Transverse colon (tissue), 4 donors: ENCODE results near the gene RAB20. TPM values are rescaled to one million over a fixed set of nuclear protein-coding genes. Genes with fewer than 3 reads are reported as not detected.
"Not testable (repeated sequence)": the region's sequence is repeated elsewhere in the genome, so short reads cannot be mapped to it uniquely, and the experiment has no call there.

ENCODE experiments used
- DNase-seq: peaks from one replicate; pipeline ENCODE4 v3.0.0-alpha.2; 2019
- H3K27ac ChIP-seq, 4 donors: fragments of 200-600 bp; sonication (generic); 2 replicates each; pipeline ENCODE4 v1.5.1; 2016 to 2018; ENCODE audit warnings: inconsistent platforms in 4 of 4
- H3K27me3 ChIP-seq: fragments of 200-600 bp; sonication (generic); 2 replicates; pipeline ENCODE4 v1.5.1; 2017; ENCODE audit warnings: inconsistent platforms
- H3K36me3 ChIP-seq, 4 donors: fragments of 200-600 bp; sonication (generic); 2 replicates each; pipeline ENCODE4 v1.5.1; 2017 to 2019; ENCODE audit warnings: inconsistent platforms in 4 of 4
- H3K4me1 ChIP-seq, 4 donors: fragments of 200-600 bp; sonication (generic); 2 replicates each; pipeline ENCODE4 v1.5.1; 2017 to 2020; ENCODE audit warnings: inconsistent platforms in 4 of 4
- H3K4me3 ChIP-seq, 4 donors: fragments of 200-600 bp; sonication (generic); 1 replicate in 1 of 4; 2 replicates in 3 of 4; pipeline versions ENCODE4 v1.5.1 to v1.6.1; 2017 to 2019; ENCODE audit warnings: inconsistent platforms in 4 of 4
- H3K9me3 ChIP-seq, 2 donors: fragments of 200-600 bp; sonication (generic); 2 replicates each; pipeline ENCODE4 v1.5.1; 2017 to 2019; ENCODE audit warnings: inconsistent platforms in 2 of 2
- EP300 ChIP-seq: sonication (generic); formaldehyde crosslinking; IDR thresholded peaks from one replicate; pipeline ENCODE4 v1.6.1; 2017; ENCODE audit warnings: antibody characterized with exemption, low read depth
- POLR2A ChIP-seq: fragments of 450-650 bp; IDR thresholded peaks from one replicate; pipeline ENCODE4 v1.6.1; 2016; ENCODE audit warnings: antibody characterized with exemption, mild to moderate bottlenecking, moderate library complexity
- POLR2AphosphoS5 ChIP-seq, 3 donors: sonication (generic); formaldehyde crosslinking; IDR thresholded peaks; one replicate each; pipeline ENCODE4 v1.6.1; 2016; ENCODE audit warnings: antibody characterized with exemption in 3 of 3
- WGBS, 2 donors: methylation state at CpG; one replicate each; pipeline ENCODE4 v1.1.5; 2018; ENCODE audit warnings: low coverage in 1 of 2; 5-methylcytosine and 5-hydroxymethylcytosine counted together
- in situ Hi-C, 4 donors: fragments of 200-750 bp; cut with MboI; loops; one replicate each; pipeline versions ENCODE4 v1.15.0 to v1.15.1; 2017; ENCODE audit warnings: low sequenced_read_pairs in 3 of 4, low pct_ligation_motif_present in 1 of 4, low pct_unique_long_range_greater_than_20kb in 1 of 4
- intact Hi-C: fragments of 100-400 bp; cut with DNase I; formaldehyde crosslinking; loops from one replicate; pipeline ENCODE4 v1.15.1; 2023; ENCODE audit warnings: low total_unique reads
- total RNA-seq, 4 donors: library from RNA; depleted of rRNA; stranded (reverse); fragments of >200 nt; gene quantifications; one replicate each; pipeline ENCODE4 v1.1.0, GENCODE V29; 2016
- TF ChIP-seq, protein P1 (sequence below), 5 experiments: fragments of 200-600 bp in 3 of 5; fragments of 450-650 bp in 2 of 5; sonication (generic) in 3 of 5; IDR thresholded peaks; 1 replicate in 2 of 5; 2 replicates in 3 of 5; pipeline ENCODE4 v1.5.1; 2016 to 2017; ENCODE audit warnings: antibody characterized with exemption in 5 of 5, inconsistent platforms in 3 of 5, mild to moderate bottlenecking in 2 of 5, moderate library complexity in 1 of 5

Gene RAB20
- total RNA-seq, 4 donors from 2014 or later = 12.5 to 66.2 (median 54.1) TPM

DNA sequence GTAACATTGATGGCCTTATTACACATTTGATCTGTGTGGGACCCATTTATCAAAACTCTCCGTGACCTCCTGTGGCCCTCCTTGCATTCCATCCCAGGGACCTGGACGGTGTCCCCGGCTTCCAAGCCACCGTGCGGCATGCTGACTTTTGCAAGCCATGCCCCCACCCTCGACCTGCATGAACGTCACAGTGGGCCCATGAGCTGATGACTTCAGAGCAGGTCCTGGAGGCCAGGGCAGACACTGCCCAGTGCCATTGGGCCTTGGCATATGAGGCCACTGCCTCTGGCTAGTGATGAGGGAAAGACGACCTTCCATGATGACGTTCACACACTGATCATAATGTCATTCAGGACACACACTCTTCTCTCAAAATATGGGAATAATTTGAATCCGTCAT, 62.8 kb downstream of the RAB20 start:
- no peak for TF ChIP-seq POLR2AphosphoS5 (IDR thresholded peaks at IDR 0.05)
- TF ChIP-seq POLR2A = no peak
- no peak for TF ChIP-seq EP300
- TF ChIP-seq, protein P1, sequence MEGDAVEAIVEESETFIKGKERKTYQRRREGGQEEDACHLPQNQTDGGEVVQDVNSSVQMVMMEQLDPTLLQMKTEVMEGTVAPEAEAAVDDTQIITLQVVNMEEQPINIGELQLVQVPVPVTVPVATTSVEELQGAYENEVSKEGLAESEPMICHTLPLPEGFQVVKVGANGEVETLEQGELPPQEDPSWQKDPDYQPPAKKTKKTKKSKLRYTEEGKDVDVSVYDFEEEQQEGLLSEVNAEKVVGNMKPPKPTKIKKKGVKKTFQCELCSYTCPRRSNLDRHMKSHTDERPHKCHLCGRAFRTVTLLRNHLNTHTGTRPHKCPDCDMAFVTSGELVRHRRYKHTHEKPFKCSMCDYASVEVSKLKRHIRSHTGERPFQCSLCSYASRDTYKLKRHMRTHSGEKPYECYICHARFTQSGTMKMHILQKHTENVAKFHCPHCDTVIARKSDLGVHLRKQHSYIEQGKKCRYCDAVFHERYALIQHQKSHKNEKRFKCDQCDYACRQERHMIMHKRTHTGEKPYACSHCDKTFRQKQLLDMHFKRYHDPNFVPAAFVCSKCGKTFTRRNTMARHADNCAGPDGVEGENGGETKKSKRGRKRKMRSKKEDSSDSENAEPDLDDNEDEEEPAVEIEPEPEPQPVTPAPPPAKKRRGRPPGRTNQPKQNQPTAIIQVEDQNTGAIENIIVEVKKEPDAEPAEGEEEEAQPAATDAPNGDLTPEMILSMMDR (IDR thresholded peaks at IDR 0.05) = no peak
- Histone ChIP-seq H3K27ac (no peak overlapping the region), H3K27me3 (no peaks in the 10 kb centered on the region), H3K4me3 (no peak overlapping the region), H3K9me3 (no peaks in the 10 kb centered on the region), H3K36me3 (peaks cover 0 to 13% (median 3%) of the 10 kb centered on the region in 4 donors), H3K4me1 (peaks cover 0 to under 1% (median 0%) of the 10 kb centered on the region in 4 donors)
- intact Hi-C loops = no loop called here
- DNase-seq = no peak
- 89 to 92% methylated on average over 4 to 10 of the region's 10 CpGs for WGBS, 2 donors
- in situ Hi-C loops = no loop called here

- intact Hi-C loops = no loop called here
- no peak overlapping the region for H3K27ac ChIP-seq
These were observed 63.2 kb downstream of the RAB20 start for GRCh38 chr13:110498327-110498726.

DNA sequence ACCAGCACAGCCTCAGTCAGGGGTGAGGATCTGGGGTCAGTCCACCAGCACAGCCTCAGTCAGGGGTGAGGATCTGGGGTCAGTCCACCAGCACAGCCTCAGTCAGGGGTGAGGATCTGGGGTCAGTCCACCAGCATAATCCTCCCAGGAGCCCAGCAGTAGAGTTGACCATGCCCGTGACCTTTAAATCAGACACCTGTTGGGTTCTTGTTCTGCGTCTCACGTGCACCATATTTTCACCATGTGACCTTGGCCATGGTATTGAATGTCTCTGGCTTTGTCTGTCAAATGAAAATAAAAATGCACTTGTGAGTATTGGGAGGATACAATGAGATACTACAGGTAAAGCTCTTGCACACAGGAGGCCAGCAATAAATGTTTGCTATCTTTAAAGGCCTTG, 63.6 kb downstream of the RAB20 start:
- H3K27me3 ChIP-seq, H3K4me1 ChIP-seq, H3K36me3 ChIP-seq, intact Hi-C loops, H3K27ac ChIP-seq, H3K4me3 ChIP-seq, H3K9me3 ChIP-seq, DNase-seq, in situ Hi-C loops: not testable (repeated sequence)
- WGBS, 2 donors = 90 to 92% methylated on average over 2 to 3 of the region's 3 CpGs

More at GRCh38 chr13:110498327-110498726, 63.2 kb downstream of the RAB20 start:
- H3K4me1 ChIP-seq = no peaks in the 10 kb centered on the region
- DNase-seq = no peak
- H3K4me3 ChIP-seq = no peak overlapping the region
- peaks cover 0 to 13% (median 2%) of the 10 kb centered on the region in 4 donors for H3K36me3 ChIP-seq
- WGBS, 2 donors = 67 to 82% methylated on average over 1 to 5 of the region's 5 CpGs
- TF ChIP-seq POLR2A = no peak
- no peak for TF ChIP-seq EP300
- in situ Hi-C loops = no loop called here
- no peaks in the 10 kb centered on the region for H3K9me3 ChIP-seq
- no peaks in the 10 kb centered on the region for H3K27me3 ChIP-seq

- H3K9me3 ChIP-seq = no peaks in the 10 kb centered on the region
- no peak overlapping the region for H3K27ac ChIP-seq
- peaks cover 0 to 7% (median 0%) of the 10 kb centered on the region in 4 donors for H3K36me3 ChIP-seq
- DNase-seq = no peak
- in situ Hi-C loops (no loop called here), intact Hi-C loops (no loop called here)
- WGBS, 2 donors = no CpG with 5 or more reads among the region's 2 CpGs
- H3K4me1 ChIP-seq = no peaks in the 10 kb centered on the region
- H3K27me3 ChIP-seq = no peaks in the 10 kb centered on the region
- no peak overlapping the region for H3K4me3 ChIP-seq
- TF ChIP-seq, protein P1 (IDR thresholded peaks at IDR 0.05) = no peak
- TF ChIP-seq POLR2A = no peak
- no peak for TF ChIP-seq EP300
- TF ChIP-seq POLR2AphosphoS5 (IDR thresholded peaks at IDR 0.05) = no peak
These were observed 64.5 kb downstream of the RAB20 start for GRCh38 chr13:110497003-110497402.

DNA sequence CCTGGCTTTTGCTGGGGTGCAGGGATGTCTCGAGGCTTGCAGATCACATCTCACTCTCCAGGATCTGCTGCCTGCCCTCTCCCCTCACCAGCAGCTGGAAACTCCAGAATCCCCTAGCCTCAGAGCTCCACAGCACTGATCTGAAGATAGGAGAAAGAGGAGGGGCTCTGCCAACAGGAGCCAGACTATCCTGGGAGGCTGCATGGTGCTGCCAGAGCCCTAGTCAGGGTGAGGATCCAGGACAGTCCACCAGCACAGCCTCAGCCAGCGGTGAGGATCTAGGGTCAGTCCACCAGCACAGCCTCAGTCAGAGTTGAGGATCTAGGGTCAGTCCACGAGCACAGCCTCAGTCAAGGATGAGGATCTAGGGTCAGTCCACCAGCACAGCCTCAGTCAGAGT, 65.2 kb downstream of the RAB20 start:
- TF ChIP-seq POLR2A (no peak), EP300 (no peak), POLR2AphosphoS5 (IDR thresholded peaks at IDR 0.05) (no peak)
- TF ChIP-seq, protein P1 (IDR thresholded peaks at IDR 0.05) = no peak
- Histone ChIP-seq H3K27me3 (no peaks in the 10 kb centered on the region), H3K9me3 (no peaks in the 10 kb centered on the region), H3K4me3 (no peak overlapping the region), H3K27ac (no peak overlapping the region), H3K4me1 (no peaks in the 10 kb centered on the region), H3K36me3 (peaks cover 0 to 7% (median 0%) of the 10 kb centered on the region in 4 donors)
- in situ Hi-C loops (no loop called here), intact Hi-C loops (no loop called here)
- WGBS, 2 donors = 79% methylated on average over 3 of the region's 3 CpGs; no CpG with 5 or more reads in 1 of the 2 donors
- no peak for DNase-seq
